Left kidney (tissue), 8 donors: ENCODE data around the gene BROX. TPM values are rescaled to one million over a fixed set of nuclear protein-coding genes. Genes with fewer than 3 reads are reported as not detected.
"Not testable (repeated sequence)": the region's sequence is repeated elsewhere in the genome, so short reads cannot be mapped to it uniquely, and the experiment has no call there.

ENCODE experiments used
- DNase-seq: peaks from one replicate; pipeline ENCODE4 v3.0.0-alpha.2; 2013
- long read RNA-seq, 8 donors: transcript quantifications; one replicate each; lab custom pipeline, GENCODE V29; 2026
- polyA plus RNA-seq: library from polyadenylated mRNA; unstranded; fragments of 120-200 nt; gene quantifications from one replicate; pipeline ENCODE4 v1.2.1, GENCODE V29; 2013; ENCODE audit not compliant: insufficient read length

The BROX gene
- 56.3 TPM for polyA plus RNA-seq
- long read RNA-seq, donor 1, full-length matches to known transcripts = 5 of 22 reads
- long read RNA-seq, donor 1, partial matches to known transcripts = 17 of 22 reads
- long read RNA-seq, donor 1, other reads (novel, unspliced or antisense) = 0 of 22 reads
- long read RNA-seq, donor 2, full-length matches to known transcripts = 6 of 6 reads
- long read RNA-seq, donor 2, partial matches to known transcripts = 0 of 6 reads
- long read RNA-seq, donor 2, other reads (novel, unspliced or antisense) = 0 of 6 reads
- long read RNA-seq, donor 3, full-length matches to known transcripts = 2 of 2 reads
- long read RNA-seq, donor 3, partial matches to known transcripts = 0 of 2 reads
- long read RNA-seq, donor 3, other reads (novel, unspliced or antisense) = 0 of 2 reads
- long read RNA-seq, donor 4, partial matches to known transcripts = 0 of 1 reads
- long read RNA-seq, donor 4, other reads (novel, unspliced or antisense) = 0 of 1 reads
- long read RNA-seq, donor 5, full-length matches to known transcripts = 3 of 3 reads
- long read RNA-seq, donor 5, partial matches to known transcripts = 0 of 3 reads
- long read RNA-seq, donor 5, other reads (novel, unspliced or antisense) = 0 of 3 reads
- long read RNA-seq, donor 6, full-length matches to known transcripts = 1 of 1 reads
- long read RNA-seq, donor 6, partial matches to known transcripts = 0 of 1 reads
- long read RNA-seq, donor 6, other reads (novel, unspliced or antisense) = 0 of 1 reads
- long read RNA-seq, donor 7, partial matches to known transcripts = 0 of 5 reads
- long read RNA-seq, donor 7, other reads (novel, unspliced or antisense) = 0 of 5 reads
- long read RNA-seq, donor 8, partial matches to known transcripts = 0 of 2 reads
- long read RNA-seq, donor 8, other reads (novel, unspliced or antisense) = 0 of 2 reads

- DNase-seq = peak; percentile 91
These were observed at the start of gene BROX, which contains the start of gene AIDA for GRCh38 chr1:222712253-222713090. Gene BROX, plus strand, starts transcription at chr1:222712564. Its CDS starts 3,136 bp downstream, at chr1:222715700. Gene AIDA, minus strand, starts transcription at chr1:222712491. Its CDS starts 174 bp downstream, at chr1:222712317.

- no peak for DNase-seq
These were observed 48.9 kb upstream of the BROX start for GRCh38 chr1:222663431-222663934.

GRCh38 chr1:222665964-222666363, 46.4 kb upstream of the BROX start:
- DNase-seq = no peak

- not testable (repeated sequence) for DNase-seq
These were observed 44.2 kb upstream of the BROX start for GRCh38 chr1:222668184-222668583.

- not testable (repeated sequence) for DNase-seq
These were observed 43.3 kb upstream of the BROX start for GRCh38 chr1:222669107-222669506.

- DNase-seq = no peak
These were observed 42.3 kb upstream of the BROX start for GRCh38 chr1:222670110-222670509.

- DNase-seq = no peak
These were observed 32.3 kb upstream of the BROX start for GRCh38 chr1:222680080-222680479.

- no peak for DNase-seq
These were observed 21.3 kb upstream of the BROX start for GRCh38 chr1:222691016-222691415.

GRCh38 chr1:222694927-222695326, 17.4 kb upstream of the BROX start:
- DNase-seq = no peak

- DNase-seq = no peak
These were observed 15.6 kb upstream of the BROX start for GRCh38 chr1:222696741-222697140.

GRCh38 chr1:222697203-222697602, 15.2 kb upstream of the BROX start:
- DNase-seq = no peak

GRCh38 chr1:222697826-222698225, 14.5 kb upstream of the BROX start:
- DNase-seq = no peak

- DNase-seq = no peak
These were observed 10.2 kb upstream of the BROX start for GRCh38 chr1:222702210-222702609.

- DNase-seq = no peak
These were observed 8.1 kb upstream of the BROX start for GRCh38 chr1:222704260-222704659.

GRCh38 chr1:222706815-222707214, 5.5 kb upstream of the BROX start:
- DNase-seq = no peak

- no peak for DNase-seq
These were observed 2.6 kb upstream of the BROX start for GRCh38 chr1:222709700-222710153.

- peak; percentile 54 for DNase-seq
These were observed 778 bp upstream of the BROX start for GRCh38 chr1:222711319-222712252.

GRCh38 chr1:222713091-222713961, 962 bp downstream of the BROX start:
- peak; percentile 96 for DNase-seq

GRCh38 chr1:222716393-222716792, 4.0 kb downstream of the BROX start:
- DNase-seq = no peak
